NCI-H524 treated with DMSO at 0.1 percent for 48 hours (cell line): ENCODE results near the gene ADAMTS16.

ENCODE experiments used
- DNase-seq: peaks from one replicate; lab custom pipeline; 2025; lab: John Stamatoyannopoulos, UW

ADAMTS16 gene

GRCh38 chr5:5183189-5183699, 43.1 kb downstream of the ADAMTS16 start:
- DNase-seq, result no peak

DNA sequence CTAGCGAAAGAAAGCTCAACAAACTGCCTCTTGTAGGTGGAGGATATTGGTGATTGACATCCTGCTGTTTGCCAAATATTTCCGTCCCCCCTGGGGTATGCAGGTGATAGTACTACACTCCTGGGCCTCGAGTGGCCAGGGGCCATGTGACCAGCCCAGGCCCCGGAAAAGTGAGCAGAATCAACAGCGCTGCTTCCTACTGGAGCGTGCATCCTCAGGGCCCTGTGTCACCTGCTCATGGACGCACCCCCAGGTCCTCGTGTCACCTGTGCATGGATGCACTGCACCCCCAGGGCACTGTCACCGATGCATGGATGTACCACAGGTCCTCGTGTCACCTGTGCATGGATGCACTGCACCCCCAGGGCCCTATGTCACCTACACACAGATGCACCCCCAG, 43.8 kb downstream of the ADAMTS16 start:
- no peak for DNase-seq

- DNase-seq, result no peak
Measured at GRCh38 chr5:5188376-5189050, 48.4 kb downstream of the ADAMTS16 start.

- DNase-seq, result no peak
Measured at GRCh38 chr5:5189051-5189430, 48.9 kb downstream of the ADAMTS16 start.

DNA sequence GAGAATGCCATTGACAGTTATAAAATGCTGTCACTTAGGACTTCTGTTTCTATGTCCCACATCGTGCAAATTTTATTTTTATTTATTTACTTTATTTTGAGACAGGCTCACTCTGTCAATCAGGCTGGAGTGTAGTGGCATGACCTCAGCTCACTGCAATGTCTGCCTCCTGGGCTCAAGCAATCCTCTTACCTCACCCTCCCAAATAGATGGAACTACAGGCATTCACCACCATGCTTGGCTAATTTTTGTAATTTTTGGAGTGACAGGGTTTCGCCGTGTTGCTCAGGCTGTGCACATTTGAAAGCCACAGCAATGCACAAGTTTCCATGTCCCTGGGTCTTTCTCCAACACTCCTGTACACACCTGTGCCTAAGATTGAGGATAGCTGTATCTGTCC, 51.8 kb downstream of the ADAMTS16 start:
- DNase-seq, result no peak

- DNase-seq, result no peak
Measured at GRCh38 chr5:5192681-5193080, 52.6 kb downstream of the ADAMTS16 start.

GRCh38 chr5:5195128-5195918, 55.2 kb downstream of the ADAMTS16 start:
- no peak for DNase-seq

- DNase-seq, result no peak
Measured at GRCh38 chr5:5198135-5198534, 58.0 kb downstream of the ADAMTS16 start.

- no peak for DNase-seq
Measured at GRCh38 chr5:5198815-5199214, 58.7 kb downstream of the ADAMTS16 start.

GRCh38 chr5:5199495-5199894, 59.4 kb downstream of the ADAMTS16 start:
- DNase-seq, result no peak

DNA sequence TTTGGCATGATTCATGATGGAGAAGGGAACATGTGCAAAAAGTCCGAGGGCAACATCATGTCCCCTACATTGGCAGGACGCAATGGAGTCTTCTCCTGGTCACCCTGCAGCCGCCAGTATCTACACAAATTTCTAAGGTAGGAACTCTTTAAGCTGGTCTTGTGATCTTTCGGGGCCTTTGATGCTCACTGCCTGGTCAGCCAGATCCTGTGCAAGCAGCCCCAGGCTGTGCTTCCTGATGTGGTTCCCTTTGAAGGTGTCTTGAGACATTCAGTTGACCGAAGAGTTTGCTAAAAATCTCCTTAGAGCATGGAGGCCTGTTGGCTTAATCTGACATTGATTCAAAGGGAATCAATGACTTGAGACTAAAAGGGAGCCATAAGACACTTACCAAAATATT, 60.0 kb downstream of the ADAMTS16 start:
- DNase-seq, result no peak

GRCh38 chr5:5202321-5202720, 62.2 kb downstream of the ADAMTS16 start:
- no peak for DNase-seq

- DNase-seq, result no peak
Measured at GRCh38 chr5:5203451-5203850, 63.3 kb downstream of the ADAMTS16 start.

GRCh38 chr5:5207828-5208227, 67.7 kb downstream of the ADAMTS16 start:
- DNase-seq, result no peak

DNA sequence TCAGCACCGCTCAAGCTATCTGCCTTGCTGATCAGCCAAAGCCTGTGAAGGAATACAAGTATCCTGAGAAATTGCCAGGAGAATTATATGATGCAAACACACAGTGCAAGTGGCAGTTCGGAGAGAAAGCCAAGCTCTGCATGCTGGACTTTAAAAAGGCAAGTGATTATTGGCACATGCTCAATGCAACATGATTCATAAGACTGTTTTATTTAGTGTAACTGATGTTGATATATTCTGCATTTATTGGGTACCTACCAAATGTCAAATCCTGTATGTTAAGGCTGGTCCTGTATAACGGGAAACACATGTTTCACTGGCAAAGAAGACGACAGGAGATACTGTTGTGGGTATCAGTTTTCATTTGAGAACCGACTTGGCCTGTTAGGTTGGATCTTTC, 69.0 kb downstream of the ADAMTS16 start:
- no peak for DNase-seq

DNA sequence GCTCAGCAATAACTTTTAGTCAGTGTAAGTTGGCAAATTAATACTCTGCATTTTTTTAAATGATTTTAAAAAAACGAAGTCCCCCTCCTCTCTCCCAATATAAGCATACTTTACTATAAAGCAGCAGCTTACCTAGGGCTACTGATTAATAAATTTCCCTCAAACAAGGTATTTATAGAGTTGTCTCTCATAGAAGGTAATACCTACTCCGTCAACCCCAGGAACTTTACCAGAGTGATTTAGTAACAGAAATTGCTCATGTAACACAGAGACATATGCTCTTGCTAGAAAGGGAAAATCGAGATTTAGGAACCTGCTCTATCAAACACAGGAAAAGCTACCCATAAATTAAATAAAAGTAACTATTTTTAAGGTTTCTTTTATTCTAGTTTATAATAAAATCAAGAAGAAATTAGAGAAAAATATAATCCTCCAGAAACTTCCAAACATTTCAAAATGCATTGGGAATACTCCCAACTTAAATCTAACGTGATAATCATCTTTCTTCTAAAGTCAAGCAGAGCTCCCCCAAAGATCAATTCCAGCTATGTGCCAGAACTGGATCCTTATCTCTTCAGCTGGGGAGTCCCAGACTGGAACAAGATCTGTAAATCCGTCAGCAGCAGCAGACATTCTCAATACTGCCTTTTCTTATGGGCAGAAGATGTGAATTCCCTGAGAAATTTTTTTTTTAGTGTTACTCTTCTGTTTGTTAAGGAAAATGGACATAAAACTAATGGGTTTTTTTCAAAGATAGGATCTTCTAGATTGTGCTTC, 69.6 kb downstream of the ADAMTS16 start:
- DNase-seq, result no peak

- no peak for DNase-seq
Measured at GRCh38 chr5:5217371-5217770, 77.2 kb downstream of the ADAMTS16 start.

DNA sequence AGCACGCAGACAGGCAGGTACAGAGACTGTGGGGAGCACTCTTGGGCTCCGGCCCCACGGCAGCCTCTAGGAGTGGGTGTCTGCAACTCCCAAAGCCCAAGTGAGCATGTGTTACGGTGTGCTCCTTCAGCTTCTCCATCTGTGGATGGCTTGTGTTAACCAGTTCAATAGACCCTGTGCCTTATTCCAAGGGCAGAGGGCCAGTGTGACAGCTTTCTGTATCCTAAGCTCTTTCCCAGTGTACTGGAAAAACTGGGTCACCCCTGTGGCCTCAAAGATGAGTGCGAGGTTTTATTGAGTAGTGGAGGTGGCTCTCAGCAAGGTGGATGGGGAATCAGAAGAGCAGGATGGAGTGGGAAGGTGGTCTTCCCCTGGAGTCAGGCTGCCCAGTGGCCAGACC, 78.3 kb downstream of the ADAMTS16 start:
- DNase-seq, result no peak

- DNase-seq, result no peak
Measured at GRCh38 chr5:5219541-5219940, 79.4 kb downstream of the ADAMTS16 start.

- DNase-seq, result no peak
Measured at GRCh38 chr5:5220901-5221631, 80.9 kb downstream of the ADAMTS16 start.

- DNase-seq, result no peak
Measured at GRCh38 chr5:5221724-5222123, 81.6 kb downstream of the ADAMTS16 start.

- DNase-seq, result no peak
Measured at GRCh38 chr5:5231576-5231975, 91.4 kb downstream of the ADAMTS16 start.
